Activated CD4-positive, alpha-beta T cell treated with anti-CD3 and anti-CD28 coated beads, Interleukin-2, amount 10 ng/mL, durations not matched to agents 24 days and 14 days (primary cell): ENCODE measurements around the gene DHCR7. TPM values are rescaled to one million over a fixed set of nuclear protein-coding genes. Genes with fewer than 3 reads are reported as not detected.
A peak's percentile ranks its signal among the peaks of the same experiment; 100 is the strongest.
"Not testable (repeated sequence)": the region's sequence is repeated elsewhere in the genome, so short reads cannot be mapped to it uniquely, and the experiment has no call there.

Source experiments
- DNase-seq: peaks from one replicate; pipeline ENCODE4 v3.0.0; 2022
- H3K27ac Mint-ChIP-seq: one replicate; pipeline ENCODE4 v1.8.0; 2022; ENCODE audit warnings: mild to moderate bottlenecking, mixed read lengths
- H3K27me3 Mint-ChIP-seq: one replicate; pipeline ENCODE4 v1.8.0; 2022; ENCODE audit warnings: mixed read lengths
- H3K36me3 Mint-ChIP-seq: one replicate; pipeline ENCODE4 v1.8.0; 2022; ENCODE audit warnings: low read depth, mild to moderate bottlenecking, mixed read lengths
- H3K4me1 Mint-ChIP-seq: one replicate; pipeline ENCODE4 v1.8.0; 2021; ENCODE audit warnings: mixed read lengths
- H3K4me3 Mint-ChIP-seq: one replicate; pipeline ENCODE4 v1.8.0; 2022; ENCODE audit warnings: mild to moderate bottlenecking, moderate library complexity, mixed read lengths
- H3K9me3 Mint-ChIP-seq: one replicate; pipeline ENCODE4 v1.8.0; 2021; ENCODE audit warnings: mixed read lengths
- intact Hi-C: fragments of 100-400 bp; cut with micrococcal nuclease; formaldehyde crosslinking; loops from one replicate; pipeline ENCODE4 v1.15.1; 2023
- total RNA-seq: library from RNA; stranded (reverse); gene quantifications from 2 replicates; pipeline ENCODE4 v1.2.3, GENCODE V29; 2022

DHCR7 gene
- total RNA-seq, 1 donor from 2014 or later = 112 TPM

- H3K4me1 Mint-ChIP-seq = peaks cover 3% of the 10 kb centered on the region
These were observed 14.3 kb downstream of the DHCR7 start for GRCh38 chr11:71433648-71434450.

DNA sequence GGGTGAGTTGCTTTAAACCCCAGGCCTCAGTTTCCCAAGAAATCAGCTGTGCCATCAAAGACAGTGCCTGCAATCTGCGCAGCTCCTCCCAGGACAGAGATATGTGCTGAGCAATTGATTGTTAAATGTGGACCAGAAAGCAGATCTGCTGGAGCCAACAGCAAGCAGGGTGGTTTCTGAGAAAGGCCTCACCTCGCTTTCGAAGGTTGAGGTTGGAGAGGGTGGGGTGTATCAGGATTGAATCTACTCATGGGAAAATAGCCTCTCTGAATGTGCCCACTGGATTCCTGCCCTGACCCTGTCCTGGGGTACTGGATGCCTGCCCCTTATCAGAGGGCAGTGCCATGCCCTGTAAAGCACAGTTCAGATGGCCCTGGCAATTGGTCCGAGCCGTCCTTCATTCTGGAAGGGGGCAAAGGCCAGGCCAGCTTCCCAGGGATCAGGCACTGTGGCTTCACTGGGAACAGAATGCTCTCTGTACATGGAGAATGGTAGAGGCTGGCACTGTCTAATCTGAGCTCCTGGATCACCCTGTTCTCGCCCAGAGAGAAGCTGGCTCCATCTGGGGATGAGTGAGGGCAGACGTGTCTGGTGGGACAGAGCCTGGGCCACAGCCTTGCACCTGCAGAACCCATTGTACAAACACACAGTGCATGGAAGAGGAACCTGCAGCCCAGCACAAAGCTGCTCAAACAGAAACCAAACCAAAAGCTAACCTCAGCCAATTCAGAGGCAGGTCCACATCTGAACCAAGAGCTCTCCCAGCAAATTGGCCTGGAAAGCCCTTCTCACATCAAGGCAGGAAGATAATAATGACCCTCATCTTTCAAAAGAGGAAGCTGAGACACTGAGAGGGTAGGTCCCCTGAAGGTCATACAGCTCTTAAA, 15.2 kb downstream of the DHCR7 start:
- Mint-ChIP-seq H3K4me1 (peaks cover 3% of the 10 kb centered on the region), H3K27ac (no peak overlapping the region), H3K9me3 (no peaks in the 10 kb centered on the region), H3K27me3 (no peaks in the 10 kb centered on the region), H3K36me3 (peaks cover 12% of the 10 kb centered on the region), H3K4me3 (no peak overlapping the region)
- intact Hi-C loops = no loop called here
- DNase-seq = no peak

More at GRCh38 chr11:71433648-71434450, 14.3 kb downstream of the DHCR7 start:
- Mint-ChIP-seq H3K9me3 (no peaks in the 10 kb centered on the region), H3K36me3 (peaks cover 16% of the 10 kb centered on the region), H3K27me3 (no peaks in the 10 kb centered on the region), H3K4me3 (no peak overlapping the region), H3K27ac (no peak overlapping the region)
- no peak for DNase-seq
- intact Hi-C loops = no loop called here

DNA sequence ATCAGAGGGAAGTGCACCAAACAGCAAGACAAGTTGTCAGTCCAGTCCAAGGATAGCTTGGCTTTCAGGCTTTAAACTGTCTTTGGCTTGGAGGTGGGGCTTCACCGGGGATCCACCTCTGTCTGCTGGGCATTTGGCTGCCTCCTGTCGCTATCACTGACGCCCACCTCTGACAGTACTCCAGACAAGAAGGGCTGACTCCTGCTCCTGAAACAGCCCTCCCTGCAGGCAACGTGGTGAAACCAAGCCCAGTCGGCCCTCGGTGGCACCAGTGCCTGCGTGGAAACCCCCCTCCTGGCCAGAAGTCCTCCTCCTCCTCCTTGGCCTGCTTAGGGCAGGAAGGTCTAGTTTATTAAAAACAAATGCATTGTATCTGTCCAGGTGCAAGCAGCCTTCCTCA, 16.9 kb downstream of the DHCR7 start:
- Mint-ChIP-seq H3K36me3 (peaks cover 12% of the 10 kb centered on the region), H3K4me1 (peaks cover 6% of the 10 kb centered on the region), H3K4me3 (no peak overlapping the region), H3K27ac (no peak overlapping the region), H3K9me3 (no peaks in the 10 kb centered on the region), H3K27me3 (no peaks in the 10 kb centered on the region)
- intact Hi-C loops = no loop called here
- DNase-seq = no peak

DNA sequence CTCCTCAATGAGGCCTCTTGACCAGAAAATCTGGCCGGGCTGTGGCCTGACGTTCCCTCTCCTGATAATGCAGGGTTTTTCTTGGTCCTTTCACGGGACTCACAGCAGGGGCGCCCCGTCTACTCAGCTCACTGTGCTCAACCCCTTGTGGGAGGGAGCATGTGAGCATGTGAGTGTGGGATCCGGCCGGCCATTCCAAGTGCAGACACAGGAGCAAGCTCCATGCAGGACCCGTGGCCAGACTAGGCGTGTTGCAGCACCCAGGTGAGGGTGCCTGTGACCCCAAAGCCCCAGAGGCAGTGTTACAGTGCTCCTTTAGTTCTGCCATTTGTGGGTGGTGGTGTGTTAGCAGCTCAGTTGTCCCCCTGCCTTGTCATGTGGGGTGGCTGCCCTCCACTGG, 18.0 kb downstream of the DHCR7 start:
- H3K27me3 Mint-ChIP-seq = no peaks in the 10 kb centered on the region
- H3K4me3 Mint-ChIP-seq = no peak overlapping the region
- intact Hi-C loops = no loop called here
- H3K36me3 Mint-ChIP-seq = peaks cover 6% of the 10 kb centered on the region
- peaks cover 8% of the 10 kb centered on the region for H3K4me1 Mint-ChIP-seq
- H3K9me3 Mint-ChIP-seq = no peaks in the 10 kb centered on the region
- DNase-seq = no peak
- no peak overlapping the region for H3K27ac Mint-ChIP-seq

DNA sequence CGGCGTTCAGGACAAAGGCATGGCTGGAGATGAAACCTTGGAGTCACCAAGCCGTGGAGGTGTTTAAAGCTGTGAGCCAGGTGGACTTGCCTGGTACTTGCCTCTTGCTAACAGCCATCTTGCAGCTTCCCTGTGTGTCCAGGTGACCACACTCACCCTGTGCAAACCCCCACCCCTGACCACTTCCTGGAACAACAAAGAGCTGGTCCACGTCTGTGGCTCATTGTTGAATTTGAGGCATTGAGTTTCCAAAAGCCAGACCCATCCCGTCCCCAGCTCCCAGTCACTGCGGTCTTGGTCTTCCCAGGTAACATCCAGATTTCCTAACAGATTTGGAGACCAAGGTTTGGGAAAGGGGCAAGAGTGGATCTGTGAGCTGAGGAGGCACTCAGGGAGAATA, 18.5 kb downstream of the DHCR7 start:
- peaks cover 8% of the 10 kb centered on the region for H3K4me1 Mint-ChIP-seq
- DNase-seq = no peak
- H3K27ac Mint-ChIP-seq = no peak overlapping the region
- no peak overlapping the region for H3K4me3 Mint-ChIP-seq
- H3K9me3 Mint-ChIP-seq = no peaks in the 10 kb centered on the region
- H3K36me3 Mint-ChIP-seq = peaks cover 2% of the 10 kb centered on the region
- H3K27me3 Mint-ChIP-seq = no peaks in the 10 kb centered on the region
- intact Hi-C loops = no loop called here

DNA sequence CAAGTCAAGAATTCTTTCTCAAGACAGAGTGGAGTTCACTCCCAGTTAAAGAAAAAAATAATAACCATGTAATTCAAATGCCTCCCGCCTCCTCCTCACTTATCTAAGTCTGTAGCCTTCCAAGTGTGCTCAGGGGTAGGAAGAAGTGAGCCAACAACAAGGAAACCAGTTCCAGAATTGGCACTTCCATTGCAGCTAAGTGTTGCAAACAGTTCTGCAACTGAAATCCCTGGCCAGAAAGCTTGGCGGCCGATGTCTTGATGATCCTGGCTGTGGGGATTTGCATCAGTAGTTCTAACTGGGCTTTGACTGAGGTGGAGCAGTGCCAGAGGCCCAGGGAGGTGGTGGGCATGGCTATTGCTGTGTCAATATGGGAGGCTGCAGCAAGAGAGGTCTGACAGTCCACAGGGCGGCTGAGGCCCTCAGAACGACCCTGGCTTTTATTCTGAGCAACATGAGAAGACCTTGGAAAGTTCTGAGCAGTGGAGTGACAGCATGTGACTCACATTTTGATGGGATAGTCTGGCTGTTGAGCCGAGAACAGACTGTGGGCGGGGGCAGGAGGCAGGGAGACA, 19.2 kb downstream of the DHCR7 start:
- H3K4me3 Mint-ChIP-seq = no peak overlapping the region
- intact Hi-C loops = no loop called here
- no peaks in the 10 kb centered on the region for H3K9me3 Mint-ChIP-seq
- H3K4me1 Mint-ChIP-seq = peaks cover 8% of the 10 kb centered on the region
- H3K36me3 Mint-ChIP-seq = no peaks in the 10 kb centered on the region
- H3K27ac Mint-ChIP-seq = no peak overlapping the region
- no peak for DNase-seq
- no peaks in the 10 kb centered on the region for H3K27me3 Mint-ChIP-seq

DNA sequence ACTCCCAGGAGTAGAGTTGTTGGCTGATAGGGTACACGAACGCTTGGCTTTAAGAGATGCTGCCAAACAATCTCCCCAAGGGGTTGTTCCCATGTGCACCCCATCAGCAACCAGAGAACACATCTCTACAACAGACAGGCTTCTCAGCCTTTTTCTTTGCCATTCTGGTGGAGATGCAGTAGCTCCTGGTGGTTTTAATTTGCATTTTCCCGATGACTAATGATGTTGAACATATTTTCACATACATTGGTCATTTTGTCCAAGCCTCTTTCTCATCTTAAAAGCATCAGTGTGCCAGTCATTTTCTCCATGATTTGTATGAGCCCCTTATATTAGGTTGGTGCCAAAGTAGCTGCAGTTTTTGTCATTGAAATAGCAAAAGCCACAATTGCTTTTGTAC, 21.8 kb downstream of the DHCR7 start:
- no peaks in the 10 kb centered on the region for H3K36me3 Mint-ChIP-seq
- H3K4me3 Mint-ChIP-seq = no peak overlapping the region
- no peak overlapping the region for H3K27ac Mint-ChIP-seq
- peaks cover 8% of the 10 kb centered on the region for H3K4me1 Mint-ChIP-seq
- intact Hi-C loops = no loop called here
- H3K9me3 Mint-ChIP-seq = no peaks in the 10 kb centered on the region
- no peaks in the 10 kb centered on the region for H3K27me3 Mint-ChIP-seq
- DNase-seq = no peak

DNA sequence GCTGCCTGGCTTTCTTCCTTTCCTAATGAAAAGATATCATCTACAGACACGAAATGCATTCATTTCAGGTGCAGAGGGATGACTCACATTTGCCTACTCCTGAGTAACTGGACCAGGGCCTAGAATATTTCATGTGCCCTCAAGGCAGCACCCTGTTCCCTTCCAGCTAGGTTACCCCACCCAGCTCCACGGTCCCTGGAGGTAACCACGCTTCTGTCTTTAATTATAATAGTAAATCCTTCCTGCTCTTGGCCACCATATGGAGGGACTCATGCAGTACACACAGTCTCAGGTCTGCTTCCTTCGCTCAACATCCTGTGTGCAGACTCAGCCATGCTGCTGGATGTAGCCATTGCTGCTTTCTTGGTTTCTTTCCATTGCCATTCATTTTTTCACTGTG, 22.3 kb downstream of the DHCR7 start:
- no peaks in the 10 kb centered on the region for H3K36me3 Mint-ChIP-seq
- no peak for DNase-seq
- intact Hi-C loops = no loop called here
- no peaks in the 10 kb centered on the region for H3K27me3 Mint-ChIP-seq
- no peak overlapping the region for H3K27ac Mint-ChIP-seq
- no peak overlapping the region for H3K4me3 Mint-ChIP-seq
- no peaks in the 10 kb centered on the region for H3K9me3 Mint-ChIP-seq
- peaks cover 8% of the 10 kb centered on the region for H3K4me1 Mint-ChIP-seq

DNA sequence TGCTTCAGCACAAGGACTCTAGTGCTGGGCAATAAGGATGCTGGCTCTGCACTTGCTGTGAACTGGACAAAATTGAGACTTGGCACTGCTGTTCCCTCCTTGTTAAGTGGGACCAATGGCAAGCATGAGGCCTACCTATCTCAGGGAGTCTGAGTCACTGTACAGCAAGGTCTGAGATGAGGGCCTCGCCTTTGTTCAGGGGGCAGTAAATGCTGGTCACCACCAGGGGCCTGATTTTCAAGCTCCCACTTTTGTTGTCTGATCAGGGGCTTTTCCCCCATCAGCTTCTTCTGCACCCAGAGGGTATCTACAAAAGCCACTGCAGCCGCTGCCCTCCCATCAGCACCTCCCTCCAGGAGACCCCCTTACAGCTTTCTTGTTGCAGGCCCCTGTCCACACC, 22.8 kb downstream of the DHCR7 start:
- no peak for DNase-seq
- no peaks in the 10 kb centered on the region for H3K36me3 Mint-ChIP-seq
- intact Hi-C loops = no loop called here
- peaks cover 8% of the 10 kb centered on the region for H3K4me1 Mint-ChIP-seq
- no peaks in the 10 kb centered on the region for H3K9me3 Mint-ChIP-seq
- no peaks in the 10 kb centered on the region for H3K27me3 Mint-ChIP-seq
- no peak overlapping the region for H3K4me3 Mint-ChIP-seq
- H3K27ac Mint-ChIP-seq = no peak overlapping the region

DNA sequence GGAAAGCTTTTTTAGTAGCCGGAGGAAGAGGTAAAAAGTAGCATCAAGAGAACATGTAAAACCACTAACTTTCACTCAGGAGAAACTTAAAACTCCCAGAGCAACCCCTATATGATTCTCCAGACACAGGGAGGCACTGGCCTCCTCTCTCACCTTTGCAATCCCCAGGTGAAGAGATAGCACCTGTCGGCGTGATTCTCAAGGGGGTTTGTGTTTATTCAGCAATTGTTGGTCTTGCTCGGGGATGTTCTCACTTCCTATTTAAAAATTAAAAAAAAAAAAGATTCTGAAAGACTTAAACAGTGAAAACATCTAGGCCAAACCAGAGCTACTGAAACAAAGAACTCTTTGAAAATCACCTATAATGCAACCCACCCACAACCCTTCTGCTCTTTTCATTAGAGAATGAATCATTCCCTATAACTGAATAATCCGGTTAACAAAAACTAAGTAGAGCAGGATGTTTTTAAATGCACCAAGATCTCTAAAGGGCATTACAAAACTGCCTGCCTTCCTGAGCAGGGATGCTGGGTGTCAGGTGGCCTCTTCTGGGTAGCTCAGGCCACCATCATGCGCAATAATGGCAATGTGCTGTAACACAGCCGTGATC, 24.9 kb downstream of the DHCR7 start:
- intact Hi-C loops = no loop called here
- H3K9me3 Mint-ChIP-seq = no peaks in the 10 kb centered on the region

GRCh38 chr11:71422318-71422717, 25.9 kb downstream of the DHCR7 start:
- H3K36me3 Mint-ChIP-seq, H3K27ac Mint-ChIP-seq, H3K4me3 Mint-ChIP-seq, H3K9me3 Mint-ChIP-seq, DNase-seq, intact Hi-C loops, H3K4me1 Mint-ChIP-seq, H3K27me3 Mint-ChIP-seq: not testable (repeated sequence)

More for the DNA sequence above, 24.9 kb downstream of the DHCR7 start:
- Mint-ChIP-seq H3K4me1 (peaks cover 5% of the 10 kb centered on the region), H3K27me3 (no peaks in the 10 kb centered on the region), H3K27ac (no peak overlapping the region), H3K4me3 (no peak overlapping the region), H3K36me3 (no peaks in the 10 kb centered on the region)
- no peak for DNase-seq

- Mint-ChIP-seq H3K4me3 (no peak overlapping the region), H3K27ac (no peak overlapping the region)
- DNase-seq = no peak
These were observed 26.7 kb downstream of the DHCR7 start for GRCh38 chr11:71421392-71421950.

GRCh38 chr11:71420455-71421241, 27.5 kb downstream of the DHCR7 start:
- H3K4me1 Mint-ChIP-seq = no peaks in the 10 kb centered on the region
- DNase-seq = peak; percentile 70
- H3K36me3 Mint-ChIP-seq = no peaks in the 10 kb centered on the region
- H3K4me3 Mint-ChIP-seq = no peak overlapping the region
- H3K27ac Mint-ChIP-seq = no peak overlapping the region
- intact Hi-C loops = no loop called here
- H3K27me3 Mint-ChIP-seq = no peaks in the 10 kb centered on the region
- H3K9me3 Mint-ChIP-seq = no peaks in the 10 kb centered on the region

More at GRCh38 chr11:71421392-71421950, 26.7 kb downstream of the DHCR7 start:
- Mint-ChIP-seq H3K36me3 (no peaks in the 10 kb centered on the region), H3K9me3 (no peaks in the 10 kb centered on the region), H3K4me1 (peaks cover 3% of the 10 kb centered on the region), H3K27me3 (no peaks in the 10 kb centered on the region)
- intact Hi-C loops = no loop called here
